GM23338 (cell line): Measurements from ENCODE around the gene LCP2. TPM values are rescaled to one million over a fixed set of nuclear protein-coding genes. Genes with fewer than 3 reads are reported as not detected.

Experiments used
- ATAC-seq: fragments of 200-7000 bp; cut with Tn5 transposase; 3 replicates; pipeline ENCODE4 v1.9.1; 2020
- DNase-seq: peaks from one replicate; pipeline ENCODE4 v3.0.0-alpha.2; 2015; ENCODE audit warnings: low spot score
- H2AFZ ChIP-seq: fragments of 200-600 bp; sonication (generic); 2 replicates; pipeline ENCODE4 v1.8.0; 2016; ENCODE audit warnings: antibody characterized with exemption, mild to moderate bottlenecking, moderate library complexity
- H3F3A ChIP-seq: fragments of 200-600 bp; sonication (generic); replicated peaks from 2 replicates; pipeline ENCODE4 v1.8.0; 2017; ENCODE audit warnings: antibody characterized with exemption, mixed run types, low read depth
- H3K27ac ChIP-seq: fragments of 200-600 bp; sonication (generic); 2 replicates; pipeline ENCODE4 v1.6.1; 2016; ENCODE audit warnings: low read depth
- H3K27me3 ChIP-seq: fragments of 200-600 bp; sonication (generic); 2 replicates; pipeline ENCODE4 v1.8.0; 2016; ENCODE audit warnings: mild to moderate bottlenecking, mixed run types, moderate library complexity; ENCODE audit not compliant: insufficient read depth
- H3K36me3 ChIP-seq: fragments of 200-600 bp; sonication (generic); 2 replicates; pipeline ENCODE4 v1.8.0; 2016; ENCODE audit warnings: mild to moderate bottlenecking; ENCODE audit not compliant: insufficient read depth
- H3K4me1 ChIP-seq: fragments of 200-600 bp; sonication (generic); 2 replicates; pipeline ENCODE4 v1.8.0; 2016; ENCODE audit warnings: mild to moderate bottlenecking, moderate library complexity; ENCODE audit not compliant: insufficient read depth
- H3K4me2 ChIP-seq: fragments of 200-600 bp; sonication (generic); 2 replicates; pipeline ENCODE4 v1.7.1; 2017; ENCODE audit warnings: mixed run types
- H3K4me3 ChIP-seq: fragments of 200-600 bp; sonication (generic); 2 replicates; pipeline ENCODE4 v1.6.1; 2016; ENCODE audit warnings: mixed run types
- H3K79me2 ChIP-seq: fragments of 200-600 bp; sonication (generic); replicated peaks from 2 replicates; pipeline ENCODE4 v1.8.0; 2017; ENCODE audit warnings: mild to moderate bottlenecking; ENCODE audit not compliant: insufficient read depth
- H3K9me2 ChIP-seq: fragments of 200-600 bp; sonication (generic); 2 replicates; pipeline ENCODE4 v1.8.0; 2017; ENCODE audit not compliant: insufficient read depth
- H4K20me1 ChIP-seq: fragments of 200-600 bp; sonication (generic); replicated peaks from 2 replicates; pipeline ENCODE4 v1.8.0; 2017; ENCODE audit warnings: mild to moderate bottlenecking; ENCODE audit not compliant: insufficient read depth
- H3K27ac Mint-ChIP-seq: 2 replicates; pipeline ENCODE4 v1.8.0; 2020; ENCODE audit warnings: inconsistent platforms, mild to moderate bottlenecking, moderate library complexity, mixed read lengths
- H3K27me3 Mint-ChIP-seq: 3 replicates; pipeline ENCODE4 v1.8.0; 2022; ENCODE audit warnings: low read depth, mild to moderate bottlenecking, moderate library complexity, mixed read lengths, inconsistent platforms; ENCODE audit not compliant: insufficient read depth, poor library complexity
- H3K36me3 Mint-ChIP-seq: 3 replicates; pipeline ENCODE4 v1.8.0; 2021; ENCODE audit warnings: low read depth, mild to moderate bottlenecking, inconsistent platforms, moderate library complexity, mixed read lengths
- H3K4me1 Mint-ChIP-seq: 3 replicates; pipeline ENCODE4 v1.8.0; 2020; ENCODE audit warnings: mild to moderate bottlenecking, inconsistent platforms, mixed read lengths
- H3K4me3 Mint-ChIP-seq: 3 replicates; pipeline ENCODE4 v1.8.0; 2021; ENCODE audit warnings: moderate library complexity, mild to moderate bottlenecking, inconsistent platforms, mixed read lengths
- H3K9me3 Mint-ChIP-seq: 3 replicates; pipeline ENCODE4 v1.8.0; 2020; ENCODE audit warnings: moderate library complexity, mild to moderate bottlenecking, inconsistent platforms, mixed read lengths
- CTCF ChIP-seq, 2 experiments: fragments of 200-600 bp in 1 of 2; sonication (generic) in 1 of 2; conservative IDR thresholded peaks; 2 replicates each; pipeline versions ENCODE4 v1.5.1 to v1.6.1; 2016 to 2017; ENCODE audit warnings: antibody characterized with exemption in 2 of 2, low read depth in 2 of 2, mild to moderate bottlenecking in 2 of 2, moderate library complexity in 1 of 2
- ETS1 ChIP-seq: IDR thresholded peaks from 2 replicates; pipeline ENCODE4 v1.6.1; 2016; ENCODE audit warnings: antibody characterized with exemption
- EZH2phosphoT487 ChIP-seq: fragments of 200-600 bp; sonication (generic); IDR thresholded peaks from one replicate; pipeline ENCODE4 v1.8.1; 2018; ENCODE audit warnings: antibody characterized with exemption; ENCODE audit not compliant: unreplicated experiment
- JUNB ChIP-seq: IDR thresholded peaks from one replicate; pipeline ENCODE4 v1.6.1; 2016; ENCODE audit warnings: antibody characterized with exemption; ENCODE audit not compliant: unreplicated experiment
- NANOG ChIP-seq: IDR thresholded peaks from 2 replicates; pipeline ENCODE4 v1.6.1; 2016; ENCODE audit warnings: antibody characterized with exemption, borderline replicate concordance
- POLR2AphosphoS5 ChIP-seq: IDR thresholded peaks from 2 replicates; pipeline ENCODE4 v1.6.1; 2016; ENCODE audit warnings: antibody characterized with exemption, low read depth
- ZNF462 ChIP-seq: fragments of 250-450 bp; sonication (Bioruptor Pico); IDR thresholded peaks from 2 replicates; pipeline ENCODE4 v1.5.0; 2020; ENCODE audit warnings: mild to moderate bottlenecking, moderate library complexity
- polyA plus RNA-seq: library from polyadenylated mRNA; unstranded; fragments of >200 nt; fragmentation: Nextera tagmentation; extraction: Ambion mirVana; gene quantifications from 2 replicates; pipeline ENCODE4 v1.2.1, GENCODE V29; 2016
- total RNA-seq: library from RNA; depleted of rRNA; stranded (reverse); fragments of >200 nt; shearing (Covaris generic); gene quantifications from 2 replicates; pipeline ENCODE4 v1.2.3, GENCODE V29; 2014

LCP2 gene
- total and polyA plus RNA-seq, 2 experiments from 2014 or later = 0.26 to 0.38 TPM

GRCh38 chr5:170247363-170247762 is 50.2 kb downstream of the LCP2 start:
- H3K27ac Mint-ChIP-seq = no peak overlapping the region
- peaks cover 4% of the 10 kb centered on the region for H3K27me3 Mint-ChIP-seq

More at GRCh38 chr5:170247363-170247762, 50.2 kb downstream of the LCP2 start:
- Histone ChIP-seq H3K4me3 (no peak overlapping the region), H3K27ac (no peak overlapping the region), H2AFZ (no peak overlapping the region), H3F3A (no peaks in the 10 kb centered on the region), H3K27me3 (no peaks in the 10 kb centered on the region), H3K36me3 (no peaks in the 10 kb centered on the region), H3K79me2 (no peaks in the 10 kb centered on the region), H3K4me2 (no peak overlapping the region), H4K20me1 (no peaks in the 10 kb centered on the region), H3K4me1 (peaks cover 23% of the 10 kb centered on the region), H3K9me2 (peaks cover 9% of the 10 kb centered on the region; the same call in 1 of the 2 replicates)
- no peak for TF ChIP-seq CTCF (conservative IDR thresholded peaks at IDR 0.05; ENCODE audit: low read depth in 2 of 2)
- TF ChIP-seq JUNB = no peak
- no peak for TF ChIP-seq POLR2AphosphoS5
- TF ChIP-seq NANOG = no peak
- no peak for TF ChIP-seq EZH2phosphoT487
- TF ChIP-seq ZNF462 (CRISPR knock-in tag) = no peak
- no peak for TF ChIP-seq ETS1
- no peak for DNase-seq
- peaks cover 14% of the 10 kb centered on the region; the same call in 2 of the 3 replicates for H3K9me3 Mint-ChIP-seq
- peaks cover 12% of the 10 kb centered on the region; the same call in 2 of the 3 replicates for H3K36me3 Mint-ChIP-seq
- peaks cover 32% of the 10 kb centered on the region for H3K4me1 Mint-ChIP-seq
- H3K4me3 Mint-ChIP-seq = no peak overlapping the region
- no peak for ATAC-seq
